ENCODE results near the gene ATP6V1G1. TPM values are rescaled to one million over a fixed set of nuclear protein-coding genes. Genes with fewer than 3 reads are reported as not detected.

The ATP6V1G1 gene
- polyA plus RNA-seq, 1 donor (not counting 4 experiments of a cell fraction or from before 2014, with no cell fraction given), result 214 TPM

- Histone ChIP-seq H3K36me3 (ENCODE audit: control insufficient read depth in 2 of 2, extremely low read depth in 1 of 2, insufficient read depth in 2 of 2, low read length in 2 of 2) (peaks cover 9 to 28% of the 10 kb centered on the region in 2 experiments), H3K27ac (ENCODE audit: control insufficient read depth, insufficient read depth, low read length) (peak overlapping the region; percentile 73), H3K4me3 (ENCODE audit: control insufficient read depth in 2 of 3, extremely low read depth in 1 of 3, insufficient read depth in 2 of 3, low read depth in 1 of 3, low read length in 3 of 3) (peak overlapping the region in 1 of 3 experiments; percentile 24), H3K27me3 (ENCODE audit: control insufficient read depth, extremely low read depth, insufficient read depth, low read length) (no peaks in the 10 kb centered on the region), H3K9ac (ENCODE audit: control insufficient read depth, extremely low read depth, insufficient read depth, low read length) (peak overlapping the region; percentile 33), H3K9me1 (ENCODE audit: control insufficient read depth, extremely low read depth, insufficient read depth, low read length) (no peaks in the 10 kb centered on the region), H4K20me1 (ENCODE audit: control insufficient read depth, extremely low read depth, insufficient read depth, low read length) (peaks cover 8% of the 10 kb centered on the region), H3K79me2 (ENCODE audit: control insufficient read depth, insufficient read depth, low read length) (peaks cover 82% of the 10 kb centered on the region), H3K4me1 (ENCODE audit: control insufficient read depth, extremely low read depth, insufficient read depth, low read length) (peaks cover 41% of the 10 kb centered on the region), H3K4me2 (ENCODE audit: control insufficient read depth, extremely low read depth, insufficient read depth, low read depth, low read length) (peak overlapping the region; percentile 55), H2AFZ (ENCODE audit: control insufficient read depth, low read length) (no peak overlapping the region), H3K9me3 (ENCODE audit: control insufficient read depth, low read depth, low read length) (no peaks in the 10 kb centered on the region)
- TF ChIP-seq EZH2 (IDR thresholded peaks at IDR 0.05; ENCODE audit: low read length) (no peak), CTCF (optimal IDR thresholded peaks at IDR 0.05 in 1 of 3, IDR thresholded peaks at IDR 0.05 in 1 of 3, conservative IDR thresholded peaks at IDR 0.05 in 1 of 3; ENCODE audit: extremely low read depth in 1 of 3, insufficient read depth in 2 of 3, low read length in 3 of 3) (no peak)
- FAIRE-seq, result no peak
- no peak for DNase-seq (ENCODE audit: low read depth, low spot score)
- dilution Hi-C loops (cut with MboI; ENCODE audit: extremely low pct_ligation_motif_present, low sequenced_read_pairs), result no loop called here
Measured at GRCh38 chr9:114591849-114592248, 4.3 kb downstream of the ATP6V1G1 start.

- dilution Hi-C loops (cut with MboI; ENCODE audit: extremely low pct_ligation_motif_present, low sequenced_read_pairs), result no loop called here
- peaks cover 12 to 31% of the 10 kb centered on the region in 2 experiments for H3K36me3 ChIP-seq (ENCODE audit: control insufficient read depth in 2 of 2, extremely low read depth in 1 of 2, insufficient read depth in 2 of 2, low read length in 2 of 2)
- H3K4me3 ChIP-seq (ENCODE audit: control insufficient read depth in 2 of 3, extremely low read depth in 1 of 3, insufficient read depth in 2 of 3, low read depth in 1 of 3, low read length in 3 of 3), result no peak overlapping the region
- peak overlapping the region; percentile 33 for H3K9ac ChIP-seq (ENCODE audit: control insufficient read depth, extremely low read depth, insufficient read depth, low read length)
- no peaks in the 10 kb centered on the region for H3K27me3 ChIP-seq (ENCODE audit: control insufficient read depth, extremely low read depth, insufficient read depth, low read length)
- peak overlapping the region; percentile 55 for H3K4me2 ChIP-seq (ENCODE audit: control insufficient read depth, extremely low read depth, insufficient read depth, low read depth, low read length)
- FAIRE-seq, result peak; percentile 39
- H4K20me1 ChIP-seq (ENCODE audit: control insufficient read depth, extremely low read depth, insufficient read depth, low read length), result peaks cover 8% of the 10 kb centered on the region
- H3K9me3 ChIP-seq (ENCODE audit: control insufficient read depth, low read depth, low read length), result no peaks in the 10 kb centered on the region
- TF ChIP-seq EZH2 (IDR thresholded peaks at IDR 0.05; ENCODE audit: low read length), result no peak
- peak; percentile 49 to 59 (median 57) for TF ChIP-seq CTCF (optimal IDR thresholded peaks at IDR 0.05 in 1 of 3, IDR thresholded peaks at IDR 0.05 in 1 of 3, conservative IDR thresholded peaks at IDR 0.05 in 1 of 3; ENCODE audit: extremely low read depth in 1 of 3, insufficient read depth in 2 of 3, low read length in 3 of 3)
- H2AFZ ChIP-seq (ENCODE audit: control insufficient read depth, low read length), result no peak overlapping the region
- peaks cover 82% of the 10 kb centered on the region for H3K79me2 ChIP-seq (ENCODE audit: control insufficient read depth, insufficient read depth, low read length)
- H3K27ac ChIP-seq (ENCODE audit: control insufficient read depth, insufficient read depth, low read length), result peak overlapping the region; percentile 73
- DNase-seq (ENCODE audit: low read depth, low spot score), result peak; percentile 48
- peaks cover 36% of the 10 kb centered on the region for H3K4me1 ChIP-seq (ENCODE audit: control insufficient read depth, extremely low read depth, insufficient read depth, low read length)
- H3K9me1 ChIP-seq (ENCODE audit: control insufficient read depth, extremely low read depth, insufficient read depth, low read length), result no peaks in the 10 kb centered on the region
Measured at GRCh38 chr9:114592356-114592755, 4.8 kb downstream of the ATP6V1G1 start.
